Aorta (tissue), 5 donors: ENCODE measurements around the gene GRK3. TPM values are rescaled to one million over a fixed set of nuclear protein-coding genes. Genes with fewer than 3 reads are reported as not detected.

ENCODE experiments used
- ATAC-seq: fragments of 200-7000 bp; cut with Tn5 transposase; one replicate; pipeline ENCODE4 v1.9.1; 2022; ENCODE audit warnings: moderate library complexity; ENCODE audit not compliant: low FRiP score
- DNase-seq, 2 donors: peaks; one replicate each; pipeline ENCODE4 v3.0.0-alpha.2; 2020
- H3K27ac ChIP-seq, 2 donors: one replicate each; pipeline ENCODE4 v1.5.1; 2013; ENCODE audit warnings: low read length in 2 of 2, mild to moderate bottlenecking in 2 of 2, moderate library complexity in 2 of 2, control low read depth in 1 of 2, inconsistent platforms in 1 of 2, low read depth in 1 of 2
- H3K27me3 ChIP-seq, 2 donors: one replicate each; pipeline ENCODE4 v1.6.1; 2013; ENCODE audit warnings: control low read depth in 1 of 2, low read length in 1 of 2, mild to moderate bottlenecking in 1 of 2, moderate library complexity in 1 of 2; ENCODE audit not compliant: insufficient read depth in 2 of 2, control insufficient read depth in 1 of 2
- H3K36me3 ChIP-seq, 2 donors: one replicate each; pipeline ENCODE4 v1.6.1; 2013; ENCODE audit warnings: control low read depth in 1 of 2, low read length in 1 of 2, mild to moderate bottlenecking in 1 of 2; ENCODE audit not compliant: insufficient read depth in 2 of 2, control insufficient read depth in 1 of 2
- H3K4me1 ChIP-seq, 2 donors: one replicate each; pipeline ENCODE4 v1.6.1; 2013; ENCODE audit warnings: low read length in 2 of 2, control low read depth in 1 of 2, mild to moderate bottlenecking in 1 of 2, moderate library complexity in 1 of 2; ENCODE audit not compliant: insufficient read depth in 2 of 2, control insufficient read depth in 1 of 2
- H3K4me3 ChIP-seq, 2 donors: one replicate each; pipeline ENCODE4 v1.5.1; 2013; ENCODE audit warnings: low read length in 2 of 2, control low read depth in 1 of 2, mild to moderate bottlenecking in 1 of 2
- H3K9me3 ChIP-seq: one replicate; pipeline ENCODE4 v1.6.1; 2013; ENCODE audit warnings: mild to moderate bottlenecking, low read length; ENCODE audit not compliant: control insufficient read depth
- WGBS, 2 donors: extraction: QIAGEN DNeasy Blood & Tissue Kit; methylation state at CpG; one replicate each; pipeline ENCODE4 v1.1.7; 2013; 5-methylcytosine and 5-hydroxymethylcytosine counted together
- intact Hi-C, 2 donors: fragments of 100-400 bp; cut with DNase I; formaldehyde crosslinking; loops; one replicate each; pipeline versions ENCODE4 v1.14.2 to v1.15.0; 2022
- polyA plus RNA-seq, 2 donors: library from polyadenylated mRNA; stranded (reverse); fragments of 200-250 nt; gene quantifications; one replicate each; pipeline ENCODE4 v1.2.3, GENCODE V29; 2013
- total RNA-seq, 2 donors: library from RNA; stranded (reverse); fragmentation: NEBNext Ultra II Directional; extraction: Animal tissue kit (Norgen Biotek cat#: 25700); gene quantifications; one replicate each; pipeline ENCODE4 v1.2.1, GENCODE V29; 2021
- donor health status: healthy with polysubstance abuse.
- donor health status: Bipolar disorder and iron deficiency.
- donor health status: DM: no; HTN: no; CAD: no.
- donor health status: DM: no; HTN: no; CAD: no.
- donor health status: DM: yes; HTN: yes; CAD: no.

GRK3 gene
- total and polyA plus RNA-seq, 4 donors: 0.23 to 11.4 (median 6.1) TPM

DNA sequence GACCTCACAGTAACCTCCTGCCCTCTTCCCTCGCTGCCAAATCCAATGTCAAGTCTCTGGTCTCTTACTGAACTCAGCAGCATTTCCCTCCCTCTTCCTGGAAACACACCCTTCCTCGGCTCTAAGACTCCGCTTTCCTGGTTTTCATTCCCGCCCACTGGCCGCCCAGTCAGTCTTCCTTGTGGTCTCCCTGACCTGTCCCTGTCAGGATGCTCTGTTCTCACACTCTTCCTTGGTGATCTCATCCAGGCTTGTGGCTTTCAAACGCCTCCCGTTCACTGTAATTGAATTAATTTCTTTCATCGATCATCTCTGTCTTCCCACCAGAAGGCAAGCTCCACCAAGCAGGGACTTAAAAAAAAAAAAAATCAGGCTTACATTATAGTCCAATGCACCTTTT, 211.1 kb downstream of the GRK3 start:
- Histone ChIP-seq H3K4me1 (no peaks in the 10 kb centered on the region), H3K36me3 (peaks cover 0 to 3% of the 10 kb centered on the region in 2 donors), H3K27ac (no peak overlapping the region), H3K4me3 (no peak overlapping the region), H3K27me3 (no peaks in the 10 kb centered on the region), H3K9me3 (no peaks in the 10 kb centered on the region)
- 64 to 74% methylated on average over 8 of the region's 8 CpGs for WGBS, 2 donors
- DNase-seq (no peak), ATAC-seq (no peak)
- intact Hi-C loops: no loop called here

- Histone ChIP-seq H3K27ac (no peak overlapping the region), H3K4me1 (no peaks in the 10 kb centered on the region), H3K27me3 (no peaks in the 10 kb centered on the region), H3K4me3 (no peak overlapping the region), H3K9me3 (no peaks in the 10 kb centered on the region), H3K36me3 (peaks cover 0 to 3% of the 10 kb centered on the region in 2 donors)
- DNase-seq (no peak), ATAC-seq (no peak)
- intact Hi-C loops: no loop called here
- WGBS, 2 donors: 81 to 87% methylated on average over 9 of the region's 9 CpGs
Observed at GRCh38 chr22:25777411-25777810, 212.9 kb downstream of the GRK3 start.

DNA sequence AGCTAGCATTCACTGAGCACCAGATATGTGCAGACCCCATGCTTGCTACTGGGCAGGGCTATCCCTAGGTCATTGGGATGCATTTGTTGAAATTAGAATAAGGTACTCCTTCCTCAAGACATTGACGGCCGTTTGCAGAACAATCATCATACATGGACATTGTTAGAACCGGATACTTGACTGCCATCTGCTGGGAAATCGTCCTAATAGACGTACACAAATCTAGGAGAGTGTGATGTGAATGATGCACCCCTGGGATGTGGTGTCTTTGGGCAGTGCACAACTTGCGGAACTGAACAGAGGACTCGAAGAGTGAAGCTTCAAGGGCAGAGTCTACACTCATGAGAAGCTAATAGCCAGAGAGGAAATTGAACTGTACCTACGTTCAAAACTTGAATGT, 213.4 kb downstream of the GRK3 start:
- H3K27ac ChIP-seq: no peak overlapping the region
- WGBS, 2 donors: 41 to 43% methylated on average over 8 of the region's 8 CpGs
- intact Hi-C loops: no loop called here
- ATAC-seq: no peak
- no peaks in the 10 kb centered on the region for H3K4me1 ChIP-seq
- no peak for DNase-seq
- no peak overlapping the region for H3K4me3 ChIP-seq
- H3K9me3 ChIP-seq: no peaks in the 10 kb centered on the region
- H3K27me3 ChIP-seq: no peaks in the 10 kb centered on the region
- H3K36me3 ChIP-seq: peaks cover 0 to 4% of the 10 kb centered on the region in 2 donors

Other genes with a start within 250 kb of the GRK3 start
- 10 to 100 TPM; 19.9 to 31.6 TPM for gene MYO18B, start 177.5 kb downstream of the GRK3 start, total RNA-seq
- gene MYO18B, start 177.5 kb downstream of the GRK3 start, polyA plus RNA-seq: 10 to 100 TPM; 10.1 to 24.3 TPM